GM18907 (cell line): Measurements from ENCODE around the gene VAV1.
A peak's percentile ranks its signal among the peaks of the same experiment; 100 is the strongest.

Experiments used
- ATAC-seq: cut with Tn5 transposase; IDR thresholded peaks from one replicate; pipeline ENCODE4 v1.9.1; 2021; ENCODE audit warnings: mild to moderate bottlenecking, moderate library complexity; ENCODE audit not compliant: unreplicated experiment

Gene VAV1

GRCh38 chr19:6772028-6772865, at the start of gene VAV1:
Gene VAV1 (plus strand): TSS chr19:6772708. CDS start chr19:6772808, 100 bp downstream.
- ATAC-seq, result peak; percentile 43

GRCh38 chr19:6723108-6723618, 49.3 kb upstream of the VAV1 start:
- no peak for ATAC-seq

GRCh38 chr19:6723738-6724137, 48.8 kb upstream of the VAV1 start:
- ATAC-seq, result no peak

- ATAC-seq, result no peak
These were observed 47.6 kb upstream of the VAV1 start for GRCh38 chr19:6724631-6725492.

GRCh38 chr19:6725513-6726231, 46.8 kb upstream of the VAV1 start:
- ATAC-seq, result no peak

GRCh38 chr19:6728346-6728745, 44.2 kb upstream of the VAV1 start:
- ATAC-seq, result no peak

- ATAC-seq, result no peak
These were observed 42.8 kb upstream of the VAV1 start for GRCh38 chr19:6729573-6730152.

GRCh38 chr19:6730153-6730804, 42.2 kb upstream of the VAV1 start:
- ATAC-seq, result no peak

- no peak for ATAC-seq
These were observed 41.4 kb upstream of the VAV1 start for GRCh38 chr19:6730941-6731670.

- no peak for ATAC-seq
These were observed 40.7 kb upstream of the VAV1 start for GRCh38 chr19:6731822-6732221.

- ATAC-seq, result no peak
These were observed 39.6 kb upstream of the VAV1 start for GRCh38 chr19:6732803-6733337.

GRCh38 chr19:6733338-6734095, 39.0 kb upstream of the VAV1 start:
- ATAC-seq, result no peak

GRCh38 chr19:6734096-6734696, 38.3 kb upstream of the VAV1 start:
- no peak for ATAC-seq

GRCh38 chr19:6735181-6735911, 37.2 kb upstream of the VAV1 start:
- no peak for ATAC-seq

GRCh38 chr19:6736169-6736916, 36.2 kb upstream of the VAV1 start:
- ATAC-seq, result peak; percentile 21

GRCh38 chr19:6736917-6737283, 35.6 kb upstream of the VAV1 start:
- no peak for ATAC-seq
